ENCODE results near the gene C10orf67.

C10orf67 gene

DNA sequence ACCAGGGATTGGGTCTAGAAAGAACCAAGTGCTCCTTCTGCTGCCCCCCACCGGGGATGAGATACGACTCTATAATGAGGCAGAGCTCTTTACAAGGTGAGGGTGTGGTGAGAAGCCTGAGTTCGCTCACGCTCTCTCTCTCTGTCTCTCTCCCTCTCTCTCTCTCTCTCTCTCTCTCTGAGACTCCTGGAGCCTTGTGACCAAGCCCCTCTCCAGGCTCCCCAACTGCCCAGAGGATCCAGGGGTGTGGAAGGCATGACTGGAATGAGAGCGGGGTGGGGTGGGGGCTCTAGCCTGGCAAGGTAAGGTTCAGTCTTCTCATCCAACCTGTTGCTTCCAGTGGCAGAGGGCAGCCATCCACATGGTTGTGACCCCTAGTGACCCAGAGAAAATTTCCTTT lies 155.6 kb downstream of the C10orf67 start:
- TF ChIP-seq, protein P1, sequence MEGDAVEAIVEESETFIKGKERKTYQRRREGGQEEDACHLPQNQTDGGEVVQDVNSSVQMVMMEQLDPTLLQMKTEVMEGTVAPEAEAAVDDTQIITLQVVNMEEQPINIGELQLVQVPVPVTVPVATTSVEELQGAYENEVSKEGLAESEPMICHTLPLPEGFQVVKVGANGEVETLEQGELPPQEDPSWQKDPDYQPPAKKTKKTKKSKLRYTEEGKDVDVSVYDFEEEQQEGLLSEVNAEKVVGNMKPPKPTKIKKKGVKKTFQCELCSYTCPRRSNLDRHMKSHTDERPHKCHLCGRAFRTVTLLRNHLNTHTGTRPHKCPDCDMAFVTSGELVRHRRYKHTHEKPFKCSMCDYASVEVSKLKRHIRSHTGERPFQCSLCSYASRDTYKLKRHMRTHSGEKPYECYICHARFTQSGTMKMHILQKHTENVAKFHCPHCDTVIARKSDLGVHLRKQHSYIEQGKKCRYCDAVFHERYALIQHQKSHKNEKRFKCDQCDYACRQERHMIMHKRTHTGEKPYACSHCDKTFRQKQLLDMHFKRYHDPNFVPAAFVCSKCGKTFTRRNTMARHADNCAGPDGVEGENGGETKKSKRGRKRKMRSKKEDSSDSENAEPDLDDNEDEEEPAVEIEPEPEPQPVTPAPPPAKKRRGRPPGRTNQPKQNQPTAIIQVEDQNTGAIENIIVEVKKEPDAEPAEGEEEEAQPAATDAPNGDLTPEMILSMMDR (IDR thresholded peaks at IDR 0.05) = no peak
- H3K9me3 Mint-ChIP-seq = peaks cover 5% of the 10 kb centered on the region
- H3K4me3 Mint-ChIP-seq = no peak overlapping the region
- peaks cover 96% of the 10 kb centered on the region for H3K27me3 Mint-ChIP-seq (ENCODE audit: low read depth, poor library complexity)
- no peak for DNase-seq
- H3K4me1 Mint-ChIP-seq = peaks cover 11% of the 10 kb centered on the region
- no peaks in the 10 kb centered on the region for H3K36me3 Mint-ChIP-seq (ENCODE audit: low read depth)
- H3K27ac Mint-ChIP-seq = no peak overlapping the region

DNA sequence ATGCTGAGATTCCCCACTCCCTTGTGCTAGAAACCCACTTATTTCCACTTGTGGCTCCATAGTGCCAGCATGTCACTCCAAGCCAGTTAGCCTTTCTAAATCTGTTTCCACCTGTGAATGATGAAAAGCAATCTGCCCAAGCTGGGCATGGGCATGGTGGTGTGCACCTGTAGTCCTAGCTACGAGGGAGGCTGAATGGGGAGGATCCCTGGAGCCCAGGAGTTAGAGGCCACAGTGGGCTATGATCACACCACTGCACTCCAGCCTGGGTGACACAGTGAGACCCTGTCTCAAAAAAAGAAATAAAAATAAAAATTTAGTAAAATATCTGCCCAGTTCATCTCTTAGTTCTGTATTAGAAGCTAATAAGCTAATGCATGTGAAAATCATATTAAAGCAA lies 157.4 kb downstream of the C10orf67 start:
- TF ChIP-seq, protein P1 (IDR thresholded peaks at IDR 0.05) = no peak
- H3K27me3 Mint-ChIP-seq (ENCODE audit: low read depth, poor library complexity) = peaks cover 96% of the 10 kb centered on the region
- H3K36me3 Mint-ChIP-seq (ENCODE audit: low read depth) = no peaks in the 10 kb centered on the region
- DNase-seq = no peak
- peaks cover 6% of the 10 kb centered on the region for H3K4me1 Mint-ChIP-seq
- no peak overlapping the region for H3K27ac Mint-ChIP-seq
- H3K4me3 Mint-ChIP-seq = no peak overlapping the region
- H3K9me3 Mint-ChIP-seq = peaks cover 9% of the 10 kb centered on the region

DNA sequence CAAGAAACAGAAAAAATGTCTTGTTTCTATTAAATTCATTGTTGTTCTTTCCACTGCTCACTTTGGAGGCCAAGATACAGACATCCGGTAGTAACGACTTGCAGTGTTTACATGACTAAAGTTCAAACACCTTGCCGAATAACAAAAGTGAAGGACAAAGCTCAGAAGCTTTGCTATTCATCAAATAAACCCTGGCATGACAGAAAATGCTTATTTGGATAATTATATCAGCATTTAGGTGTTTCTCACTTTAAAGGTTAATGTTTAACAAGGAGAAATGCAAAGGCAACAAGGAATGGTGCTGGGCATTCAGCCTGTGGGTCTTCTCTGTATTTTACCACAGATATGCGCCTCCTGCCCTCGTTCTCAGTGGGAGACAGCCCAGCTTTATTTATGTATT lies 157.9 kb downstream of the C10orf67 start:
- Mint-ChIP-seq H3K27ac (no peak overlapping the region), H3K36me3 (ENCODE audit: low read depth) (no peaks in the 10 kb centered on the region), H3K27me3 (ENCODE audit: low read depth, poor library complexity) (peaks cover 94% of the 10 kb centered on the region), H3K4me1 (peaks cover 6% of the 10 kb centered on the region), H3K9me3 (peaks cover 9% of the 10 kb centered on the region), H3K4me3 (no peak overlapping the region)
- DNase-seq = no peak
- TF ChIP-seq, protein P1 (IDR thresholded peaks at IDR 0.05) = no peak

DNA sequence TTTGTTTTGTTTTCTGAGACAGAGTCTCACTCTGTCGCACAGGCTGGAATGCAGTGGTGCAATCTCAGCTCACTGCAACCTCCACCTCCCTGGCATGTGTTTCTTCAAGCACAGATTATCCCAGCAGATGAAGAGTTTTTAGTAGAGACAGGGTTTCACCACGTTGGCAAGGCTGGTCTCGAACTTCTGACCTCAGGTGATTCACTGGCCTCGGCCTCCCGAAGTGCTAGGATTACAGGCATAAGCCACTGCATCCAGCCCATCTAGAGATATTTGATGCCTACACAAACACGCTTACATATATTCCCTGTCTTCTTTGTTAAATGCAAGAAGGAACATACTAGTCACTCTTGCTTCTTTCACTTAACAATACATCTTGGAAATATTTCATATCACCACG lies 158.4 kb downstream of the C10orf67 start:
- no peak for DNase-seq
- Mint-ChIP-seq H3K27me3 (ENCODE audit: low read depth, poor library complexity) (peaks cover 94% of the 10 kb centered on the region), H3K4me1 (peaks cover 6% of the 10 kb centered on the region), H3K4me3 (no peak overlapping the region), H3K9me3 (peaks cover 9% of the 10 kb centered on the region), H3K27ac (no peak overlapping the region), H3K36me3 (ENCODE audit: low read depth) (no peaks in the 10 kb centered on the region)
- TF ChIP-seq, protein P1 (IDR thresholded peaks at IDR 0.05) = no peak

DNA sequence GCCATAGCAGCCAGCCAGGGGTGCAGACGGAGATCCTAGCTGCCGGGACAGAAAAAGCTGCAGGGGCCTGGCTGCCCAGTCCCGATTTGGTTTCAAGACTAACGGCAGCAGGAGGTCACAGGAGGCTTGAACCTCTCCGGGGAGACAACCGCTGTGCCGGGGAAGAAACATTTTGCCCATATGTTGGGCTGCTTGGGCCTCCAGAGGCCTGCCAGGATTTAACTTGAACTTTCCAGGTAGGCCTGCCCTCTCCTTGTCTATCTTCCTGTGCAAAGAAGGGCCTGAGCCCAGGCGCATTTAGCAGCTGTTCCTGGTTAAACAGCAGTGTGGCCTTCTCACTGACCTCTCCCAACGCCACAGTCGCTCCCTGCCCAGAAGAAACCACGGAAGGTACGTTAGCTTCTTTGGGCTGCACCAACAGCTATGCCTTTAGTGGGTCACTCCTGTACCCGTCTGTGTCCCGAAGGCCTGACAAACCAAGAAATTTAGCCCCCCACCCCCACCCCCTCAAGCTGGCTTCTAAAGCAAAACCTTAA lies 169.6 kb downstream of the C10orf67 start:
- DNase-seq = no peak
- Mint-ChIP-seq H3K9me3 (peaks cover 5% of the 10 kb centered on the region), H3K27me3 (ENCODE audit: low read depth, poor library complexity) (peaks cover 100% of the 10 kb centered on the region), H3K27ac (no peak overlapping the region), H3K36me3 (ENCODE audit: low read depth) (no peaks in the 10 kb centered on the region), H3K4me1 (peaks cover 5% of the 10 kb centered on the region), H3K4me3 (no peak overlapping the region)
- TF ChIP-seq, protein P1 (IDR thresholded peaks at IDR 0.05) = no peak

All from nephron progenitor cell (in vitro differentiated cells).